GM23338 (cell line): ENCODE measurements around the gene ZGLP1. TPM values are rescaled to one million over a fixed set of nuclear protein-coding genes. Genes with fewer than 3 reads are reported as not detected.

Source experiments
- ATAC-seq: fragments of 200-7000 bp; cut with Tn5 transposase; 3 replicates; pipeline ENCODE4 v1.9.1; 2020
- DNase-seq: peaks from one replicate; pipeline ENCODE4 v3.0.0-alpha.2; 2015; ENCODE audit warnings: low spot score
- H2AFZ ChIP-seq: fragments of 200-600 bp; sonication (generic); 2 replicates; pipeline ENCODE4 v1.8.0; 2016; ENCODE audit warnings: antibody characterized with exemption, mild to moderate bottlenecking, moderate library complexity
- H3F3A ChIP-seq: fragments of 200-600 bp; sonication (generic); replicated peaks from 2 replicates; pipeline ENCODE4 v1.8.0; 2017; ENCODE audit warnings: antibody characterized with exemption, mixed run types, low read depth
- H3K27ac ChIP-seq: fragments of 200-600 bp; sonication (generic); 2 replicates; pipeline ENCODE4 v1.6.1; 2016; ENCODE audit warnings: low read depth
- H3K27me3 ChIP-seq: fragments of 200-600 bp; sonication (generic); 2 replicates; pipeline ENCODE4 v1.8.0; 2016; ENCODE audit warnings: mild to moderate bottlenecking, mixed run types, moderate library complexity; ENCODE audit not compliant: insufficient read depth
- H3K36me3 ChIP-seq: fragments of 200-600 bp; sonication (generic); 2 replicates; pipeline ENCODE4 v1.8.0; 2016; ENCODE audit warnings: mild to moderate bottlenecking; ENCODE audit not compliant: insufficient read depth
- H3K4me1 ChIP-seq: fragments of 200-600 bp; sonication (generic); 2 replicates; pipeline ENCODE4 v1.8.0; 2016; ENCODE audit warnings: mild to moderate bottlenecking, moderate library complexity; ENCODE audit not compliant: insufficient read depth
- H3K4me2 ChIP-seq: fragments of 200-600 bp; sonication (generic); 2 replicates; pipeline ENCODE4 v1.7.1; 2017; ENCODE audit warnings: mixed run types
- H3K4me3 ChIP-seq: fragments of 200-600 bp; sonication (generic); 2 replicates; pipeline ENCODE4 v1.6.1; 2016; ENCODE audit warnings: mixed run types
- H3K79me2 ChIP-seq: fragments of 200-600 bp; sonication (generic); replicated peaks from 2 replicates; pipeline ENCODE4 v1.8.0; 2017; ENCODE audit warnings: mild to moderate bottlenecking; ENCODE audit not compliant: insufficient read depth
- H3K9me2 ChIP-seq: fragments of 200-600 bp; sonication (generic); 2 replicates; pipeline ENCODE4 v1.8.0; 2017; ENCODE audit not compliant: insufficient read depth
- H4K20me1 ChIP-seq: fragments of 200-600 bp; sonication (generic); replicated peaks from 2 replicates; pipeline ENCODE4 v1.8.0; 2017; ENCODE audit warnings: mild to moderate bottlenecking; ENCODE audit not compliant: insufficient read depth
- H3K27ac Mint-ChIP-seq: 2 replicates; pipeline ENCODE4 v1.8.0; 2020; ENCODE audit warnings: inconsistent platforms, mild to moderate bottlenecking, moderate library complexity, mixed read lengths
- H3K27me3 Mint-ChIP-seq: 3 replicates; pipeline ENCODE4 v1.8.0; 2022; ENCODE audit warnings: low read depth, mild to moderate bottlenecking, moderate library complexity, mixed read lengths, inconsistent platforms; ENCODE audit not compliant: insufficient read depth, poor library complexity
- H3K36me3 Mint-ChIP-seq: 3 replicates; pipeline ENCODE4 v1.8.0; 2021; ENCODE audit warnings: low read depth, mild to moderate bottlenecking, inconsistent platforms, moderate library complexity, mixed read lengths
- H3K4me1 Mint-ChIP-seq: 3 replicates; pipeline ENCODE4 v1.8.0; 2020; ENCODE audit warnings: mild to moderate bottlenecking, inconsistent platforms, mixed read lengths
- H3K4me3 Mint-ChIP-seq: 3 replicates; pipeline ENCODE4 v1.8.0; 2021; ENCODE audit warnings: moderate library complexity, mild to moderate bottlenecking, inconsistent platforms, mixed read lengths
- H3K9me3 Mint-ChIP-seq: 3 replicates; pipeline ENCODE4 v1.8.0; 2020; ENCODE audit warnings: moderate library complexity, mild to moderate bottlenecking, inconsistent platforms, mixed read lengths
- EZH2 ChIP-seq: fragments of 200-600 bp; sonication (generic); IDR thresholded peaks from one replicate; pipeline ENCODE4 v1.8.0; 2017; ENCODE audit warnings: antibody characterized with exemption, mild to moderate bottlenecking, low read depth; ENCODE audit not compliant: unreplicated experiment
- EZH2phosphoT487 ChIP-seq: fragments of 200-600 bp; sonication (generic); IDR thresholded peaks from one replicate; pipeline ENCODE4 v1.8.1; 2018; ENCODE audit warnings: antibody characterized with exemption; ENCODE audit not compliant: unreplicated experiment
- NANOG ChIP-seq: IDR thresholded peaks from 2 replicates; pipeline ENCODE4 v1.6.1; 2016; ENCODE audit warnings: antibody characterized with exemption, borderline replicate concordance
- POLR2AphosphoS5 ChIP-seq: IDR thresholded peaks from 2 replicates; pipeline ENCODE4 v1.6.1; 2016; ENCODE audit warnings: antibody characterized with exemption, low read depth
- ZNF114 ChIP-seq: fragments of 250-450 bp; sonication (Bioruptor Pico); IDR thresholded peaks from 2 replicates; pipeline ENCODE4 v1.5.0; 2020; ENCODE audit warnings: mild to moderate bottlenecking, moderate library complexity
- ZNF331 ChIP-seq: fragments of 250-450 bp; sonication (Bioruptor Pico); IDR thresholded peaks from 2 replicates; pipeline ENCODE4 v1.5.0; 2020; ENCODE audit warnings: low read depth, mild to moderate bottlenecking, moderate library complexity
- polyA plus RNA-seq: library from polyadenylated mRNA; unstranded; fragments of >200 nt; fragmentation: Nextera tagmentation; extraction: Ambion mirVana; gene quantifications from 2 replicates; pipeline ENCODE4 v1.2.1, GENCODE V29; 2016
- total RNA-seq: library from RNA; depleted of rRNA; stranded (reverse); fragments of >200 nt; shearing (Covaris generic); gene quantifications from 2 replicates; pipeline ENCODE4 v1.2.3, GENCODE V29; 2014
- TF ChIP-seq, protein P1 (sequence below), 2 experiments: fragments of 200-600 bp in 1 of 2; sonication (generic) in 1 of 2; conservative IDR thresholded peaks; 2 replicates each; pipeline versions ENCODE4 v1.5.1 to v1.6.1; 2016 to 2017; ENCODE audit warnings: antibody characterized with exemption in 2 of 2, low read depth in 2 of 2, mild to moderate bottlenecking in 2 of 2, moderate library complexity in 1 of 2

The ZGLP1 gene
- total and polyA plus RNA-seq, 2 experiments from 2014 or later = 1.5 to 5.3 TPM

GRCh38 chr19:10292206-10292788 lies 17.3 kb downstream of the ZGLP1 start (continued):
- no peak for TF ChIP-seq ZNF114
- TF ChIP-seq, protein P1, sequence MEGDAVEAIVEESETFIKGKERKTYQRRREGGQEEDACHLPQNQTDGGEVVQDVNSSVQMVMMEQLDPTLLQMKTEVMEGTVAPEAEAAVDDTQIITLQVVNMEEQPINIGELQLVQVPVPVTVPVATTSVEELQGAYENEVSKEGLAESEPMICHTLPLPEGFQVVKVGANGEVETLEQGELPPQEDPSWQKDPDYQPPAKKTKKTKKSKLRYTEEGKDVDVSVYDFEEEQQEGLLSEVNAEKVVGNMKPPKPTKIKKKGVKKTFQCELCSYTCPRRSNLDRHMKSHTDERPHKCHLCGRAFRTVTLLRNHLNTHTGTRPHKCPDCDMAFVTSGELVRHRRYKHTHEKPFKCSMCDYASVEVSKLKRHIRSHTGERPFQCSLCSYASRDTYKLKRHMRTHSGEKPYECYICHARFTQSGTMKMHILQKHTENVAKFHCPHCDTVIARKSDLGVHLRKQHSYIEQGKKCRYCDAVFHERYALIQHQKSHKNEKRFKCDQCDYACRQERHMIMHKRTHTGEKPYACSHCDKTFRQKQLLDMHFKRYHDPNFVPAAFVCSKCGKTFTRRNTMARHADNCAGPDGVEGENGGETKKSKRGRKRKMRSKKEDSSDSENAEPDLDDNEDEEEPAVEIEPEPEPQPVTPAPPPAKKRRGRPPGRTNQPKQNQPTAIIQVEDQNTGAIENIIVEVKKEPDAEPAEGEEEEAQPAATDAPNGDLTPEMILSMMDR (conservative IDR thresholded peaks at IDR 0.05; ENCODE audit: low read depth in 2 of 2) = no peak
- TF ChIP-seq EZH2phosphoT487 = no peak
- TF ChIP-seq EZH2 = no peak
- TF ChIP-seq NANOG = no peak
- TF ChIP-seq POLR2AphosphoS5 = no peak

GRCh38 chr19:10291554-10292205 lies 17.9 kb downstream of the ZGLP1 start:
- peaks cover 3% of the 10 kb centered on the region; the same call in 1 of the 3 replicates for H3K9me3 Mint-ChIP-seq
- no peak overlapping the region for H3K27ac ChIP-seq
- H3K27me3 Mint-ChIP-seq = peaks cover 96% of the 10 kb centered on the region
- H3F3A ChIP-seq = peaks cover 25% of the 10 kb centered on the region; the same call in 1 of the 2 replicates
- H3K9me2 ChIP-seq = no peaks in the 10 kb centered on the region
- peaks cover 35% of the 10 kb centered on the region for H3K4me1 Mint-ChIP-seq
- peak overlapping the region; percentile 98 for H2AFZ ChIP-seq
- no peak overlapping the region for H3K27ac Mint-ChIP-seq
- no peaks in the 10 kb centered on the region; the same call in 1 of the 2 replicates for H4K20me1 ChIP-seq
- peak overlapping the region; percentile 71 for H3K4me3 ChIP-seq
- TF ChIP-seq EZH2 = peak; percentile 74
- no peak for TF ChIP-seq EZH2phosphoT487
- no peak for TF ChIP-seq ZNF331
- H3K4me1 ChIP-seq = peaks cover 18% of the 10 kb centered on the region
- no peaks in the 10 kb centered on the region for H3K36me3 Mint-ChIP-seq
- peaks cover 100% of the 10 kb centered on the region for H3K27me3 ChIP-seq
- DNase-seq = no peak
- no peaks in the 10 kb centered on the region for H3K79me2 ChIP-seq
- no peak for ATAC-seq
- no peaks in the 10 kb centered on the region for H3K36me3 ChIP-seq
- H3K4me3 Mint-ChIP-seq = peak overlapping the region; percentile 77
- H3K4me2 ChIP-seq = peak overlapping the region; percentile 94

DNA sequence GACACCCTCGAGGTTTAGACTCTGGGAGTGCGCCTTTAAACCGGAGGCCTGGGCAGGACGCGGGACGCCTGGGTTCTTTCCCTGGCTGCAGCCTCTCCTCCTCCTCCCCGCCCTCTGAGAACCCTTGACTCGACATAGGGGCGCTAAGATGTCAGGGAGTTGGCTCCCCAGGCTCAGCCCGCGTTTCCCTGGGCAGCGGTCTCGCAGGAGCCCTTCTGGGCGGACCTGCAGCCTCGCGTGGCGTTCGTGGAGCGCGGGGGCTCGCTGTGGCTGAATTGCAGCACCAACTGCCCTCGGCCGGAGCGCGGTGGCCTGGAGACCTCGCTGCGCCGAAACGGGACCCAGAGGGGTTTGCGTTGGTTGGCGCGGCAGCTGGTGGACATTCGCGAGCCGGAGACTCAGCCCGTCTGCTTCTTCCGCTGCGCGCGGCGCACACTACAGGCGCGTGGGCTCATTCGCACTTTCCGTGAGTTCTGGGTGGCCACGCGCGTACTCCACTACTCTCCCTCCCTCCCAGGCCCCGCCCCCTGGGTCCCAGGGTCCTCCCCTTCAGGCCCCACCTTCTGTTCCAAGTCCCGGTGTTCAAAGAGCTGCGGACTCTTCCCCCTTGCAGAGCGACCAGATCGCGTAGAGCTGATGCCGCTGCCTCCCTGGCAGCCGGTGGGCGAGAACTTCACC lies 18.6 kb downstream of the ZGLP1 start:
- peaks cover 3% of the 10 kb centered on the region; the same call in 1 of the 3 replicates for H3K9me3 Mint-ChIP-seq
- H3F3A ChIP-seq = peaks cover 24% of the 10 kb centered on the region; the same call in 1 of the 2 replicates
- peaks cover 100% of the 10 kb centered on the region for H3K27me3 ChIP-seq
- H3K9me2 ChIP-seq = no peaks in the 10 kb centered on the region
- H3K4me3 Mint-ChIP-seq = peak overlapping the region; percentile 77
- H3K36me3 Mint-ChIP-seq = no peaks in the 10 kb centered on the region
- peaks cover 24% of the 10 kb centered on the region for H3K4me1 ChIP-seq
- peaks cover 38% of the 10 kb centered on the region for H3K4me1 Mint-ChIP-seq
- ATAC-seq (peak; percentile 3), DNase-seq (peak; percentile 76)
- H3K79me2 ChIP-seq = no peaks in the 10 kb centered on the region
- peak overlapping the region; percentile 98 for H2AFZ ChIP-seq
- no peaks in the 10 kb centered on the region for H3K36me3 ChIP-seq
- H4K20me1 ChIP-seq = no peaks in the 10 kb centered on the region; the same call in 1 of the 2 replicates
- peak overlapping the region; percentile 71 for H3K4me3 ChIP-seq
- TF ChIP-seq EZH2 (peak; percentile 63), ZNF331 (no peak)
- H3K27me3 Mint-ChIP-seq = peaks cover 98% of the 10 kb centered on the region
- peak overlapping the region; percentile 94 for H3K4me2 ChIP-seq
- no peak overlapping the region for H3K27ac ChIP-seq
- no peak overlapping the region for H3K27ac Mint-ChIP-seq
